Measurements from ENCODE around the gene SPATS2.
"Not testable (repeated sequence)": the region's sequence is repeated elsewhere in the genome, so short reads cannot be mapped to it uniquely, and the experiment has no call there.

The SPATS2 gene

DNA sequence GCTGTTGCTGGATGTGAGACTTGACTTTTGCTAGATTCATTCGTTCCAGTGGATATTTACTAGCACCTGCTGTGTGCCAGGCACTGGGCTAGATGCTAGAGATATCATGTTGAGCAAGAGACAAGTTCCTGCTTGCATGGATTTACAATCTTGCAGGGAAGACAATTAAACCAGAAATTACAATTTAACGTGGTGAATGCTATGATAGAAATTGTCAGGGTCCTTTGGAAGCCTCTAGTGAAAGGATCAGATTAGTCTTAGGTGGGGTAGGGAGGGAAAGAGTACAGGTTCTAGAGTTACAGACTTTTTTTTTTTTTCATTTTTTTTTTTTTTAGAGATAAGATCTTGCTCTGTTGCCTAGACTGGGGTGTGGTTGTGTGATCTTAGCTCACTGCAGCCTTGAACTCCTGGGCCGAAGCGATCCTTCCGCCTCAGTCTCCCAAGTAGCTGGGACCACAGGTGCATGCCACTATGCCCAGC, 36.7 kb downstream of the SPATS2 start:
- DNase-seq (ENCODE audit: low spot score): peak; percentile 6

- DNase-seq (ENCODE audit: low spot score): no peak
Measured at GRCh38 chr12:49404956-49405355, 37.7 kb downstream of the SPATS2 start.

- no peak for DNase-seq (ENCODE audit: low spot score)
Measured at GRCh38 chr12:49410818-49411217, 43.6 kb downstream of the SPATS2 start.

- no peak for DNase-seq (ENCODE audit: low spot score)
Measured at GRCh38 chr12:49413010-49413409, 45.7 kb downstream of the SPATS2 start.

DNA sequence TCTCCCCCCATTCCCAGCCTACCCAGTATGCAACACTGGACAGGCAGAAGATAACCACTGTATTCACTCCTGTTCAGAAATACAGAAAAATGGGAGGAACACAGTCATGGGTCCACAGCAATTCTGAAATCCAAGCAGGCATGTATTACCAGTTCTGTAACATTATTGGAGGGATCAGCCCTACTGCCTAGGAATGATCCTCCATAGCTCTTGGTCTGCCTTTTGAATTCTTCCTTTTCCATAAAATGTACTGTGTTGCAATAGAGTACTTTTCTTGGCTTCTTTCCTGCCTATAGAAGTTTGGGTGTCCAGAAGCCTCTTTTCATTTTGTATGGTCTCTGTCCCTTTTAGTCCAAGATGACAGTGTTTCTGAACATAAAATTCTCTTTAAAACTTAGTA, 46.5 kb downstream of the SPATS2 start:
- no peak for DNase-seq (ENCODE audit: low spot score)

- DNase-seq (ENCODE audit: low spot score): no peak
Measured at GRCh38 chr12:49414364-49414763, 47.1 kb downstream of the SPATS2 start.

GRCh38 chr12:49415521-49415970, 48.3 kb downstream of the SPATS2 start:
- DNase-seq (ENCODE audit: low spot score): no peak

DNA sequence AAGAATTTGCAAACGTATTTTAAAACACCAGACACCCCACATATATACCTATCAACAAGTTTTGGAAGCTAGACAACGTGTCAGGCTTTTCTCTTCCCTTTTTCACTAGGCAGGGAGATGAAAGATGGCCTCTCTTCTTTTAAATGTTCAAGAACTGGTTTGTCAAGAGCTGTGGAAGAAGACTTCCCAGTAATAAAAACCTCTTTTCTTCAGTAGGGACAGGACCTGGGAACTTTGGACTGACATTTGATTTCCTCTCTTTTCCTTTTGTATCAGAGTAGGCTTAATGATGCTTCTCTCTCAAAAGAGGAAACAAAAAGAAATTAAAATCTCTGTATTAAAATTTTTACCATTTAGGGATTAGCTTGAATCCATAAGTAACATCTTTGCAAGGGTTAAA, 49.6 kb downstream of the SPATS2 start:
- no peak for DNase-seq (ENCODE audit: low spot score)

GRCh38 chr12:49417558-49417957, 50.3 kb downstream of the SPATS2 start:
- DNase-seq (ENCODE audit: low spot score): no peak

DNA sequence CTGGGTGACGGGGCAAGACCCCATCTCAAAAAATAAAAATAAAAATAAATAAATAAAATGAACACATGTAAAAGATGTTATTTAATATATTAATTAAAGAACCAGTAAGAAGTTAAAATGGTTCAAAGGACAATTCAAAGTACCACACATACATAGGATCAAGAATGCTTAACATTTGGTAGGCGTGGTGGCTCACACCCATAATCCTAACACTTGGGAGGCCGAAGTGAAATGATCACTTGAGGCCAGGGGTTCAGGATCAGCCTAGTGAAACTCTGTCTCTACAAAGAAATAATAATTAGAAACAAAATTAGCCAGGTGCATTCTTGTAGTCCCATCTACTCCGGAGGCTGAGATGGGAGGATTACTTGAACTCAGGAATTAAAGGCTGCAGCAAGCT, 53.3 kb downstream of the SPATS2 start:
- DNase-seq (ENCODE audit: low spot score): no peak

DNA sequence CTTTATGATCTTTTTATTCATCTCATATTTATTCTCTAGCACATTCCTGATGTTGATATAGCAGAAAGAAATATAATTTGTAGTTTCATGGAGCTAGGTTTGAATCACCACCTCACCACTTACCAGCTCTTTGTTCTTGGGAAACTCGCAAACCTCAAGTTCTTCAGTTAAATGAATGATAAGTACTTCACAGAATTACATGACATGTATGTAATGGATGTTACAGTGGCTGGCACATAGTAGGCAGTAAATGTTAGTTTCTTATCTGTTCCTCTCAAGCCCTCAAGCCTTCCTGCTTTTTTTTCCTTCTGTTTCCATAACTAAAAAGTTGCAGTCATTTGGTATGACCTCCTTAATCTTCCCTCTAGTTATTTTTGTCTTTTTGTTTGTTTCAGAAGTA, 54.9 kb downstream of the SPATS2 start:
- no peak for DNase-seq (ENCODE audit: low spot score)

DNA sequence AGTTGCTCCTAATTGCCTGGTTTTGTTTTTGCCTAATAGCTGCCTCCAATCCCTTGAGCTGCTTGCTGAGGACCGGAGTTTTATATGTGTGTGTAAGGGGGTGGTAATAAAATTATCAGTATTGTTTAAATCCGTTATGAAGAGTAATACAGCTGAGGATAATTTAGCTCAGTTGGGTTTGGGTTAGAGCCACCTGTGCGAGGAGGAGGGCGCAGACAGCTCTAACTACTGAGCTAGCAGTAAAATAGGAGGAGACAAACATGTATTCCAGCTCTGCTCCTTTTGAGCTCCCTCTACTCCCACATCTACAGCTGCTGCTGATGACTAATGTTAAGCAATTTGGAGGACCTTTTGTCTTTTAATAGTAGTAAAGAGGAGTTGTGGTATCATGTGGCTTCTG, 61.5 kb downstream of the SPATS2 start:
- no peak for DNase-seq (ENCODE audit: low spot score)

- DNase-seq (ENCODE audit: low spot score): no peak
Measured at GRCh38 chr12:49432616-49433015, 65.4 kb downstream of the SPATS2 start.

DNA sequence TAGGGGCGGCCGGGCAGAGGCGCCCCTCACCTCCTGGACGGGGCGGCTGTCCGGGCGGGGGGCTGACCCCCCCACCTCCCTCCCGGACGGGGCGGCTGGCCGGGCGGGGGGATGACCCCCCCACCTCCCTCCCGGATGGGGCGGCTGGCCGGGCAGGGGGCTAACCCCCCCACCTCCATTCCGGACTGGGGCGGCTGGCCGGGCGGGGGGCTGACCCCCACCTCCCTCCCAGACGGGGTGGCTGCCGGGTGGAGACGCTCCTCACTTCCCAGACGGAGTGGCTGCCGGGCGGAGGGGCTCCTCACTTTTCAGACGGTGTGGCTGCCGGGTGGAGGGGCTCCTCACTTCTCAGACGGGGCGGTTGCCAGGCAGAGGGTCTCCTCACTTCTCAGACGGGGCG, 69.5 kb downstream of the SPATS2 start:
- not testable (repeated sequence) for DNase-seq (ENCODE audit: low spot score)

- DNase-seq (ENCODE audit: low spot score): no peak
Measured at GRCh38 chr12:49439042-49439441, 71.8 kb downstream of the SPATS2 start.

DNA sequence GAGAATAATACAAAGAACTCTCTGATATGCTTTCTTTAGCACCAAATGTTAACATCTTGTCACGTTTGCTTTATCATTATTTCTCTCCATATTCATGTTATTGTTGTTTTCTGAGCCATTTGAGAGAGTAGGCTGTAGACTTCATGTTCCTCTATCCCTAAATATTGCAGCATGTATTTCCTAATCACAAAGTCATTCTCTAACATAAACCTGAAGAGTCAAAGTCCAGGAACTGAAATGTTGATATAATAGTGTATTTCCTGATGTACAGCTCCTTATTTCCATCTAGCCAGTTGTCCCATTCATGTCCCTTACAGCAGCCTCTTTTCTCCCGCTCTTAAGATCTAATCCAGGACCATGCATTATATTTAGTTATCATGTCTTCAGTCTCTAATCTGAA, 72.8 kb downstream of the SPATS2 start:
- no peak for DNase-seq (ENCODE audit: low spot score)

- no peak for DNase-seq (ENCODE audit: low spot score)
Measured at GRCh38 chr12:49442915-49443314, 75.7 kb downstream of the SPATS2 start.

GRCh38 chr12:49446571-49446970, 79.3 kb downstream of the SPATS2 start:
- no peak for DNase-seq (ENCODE audit: low spot score)

DNA sequence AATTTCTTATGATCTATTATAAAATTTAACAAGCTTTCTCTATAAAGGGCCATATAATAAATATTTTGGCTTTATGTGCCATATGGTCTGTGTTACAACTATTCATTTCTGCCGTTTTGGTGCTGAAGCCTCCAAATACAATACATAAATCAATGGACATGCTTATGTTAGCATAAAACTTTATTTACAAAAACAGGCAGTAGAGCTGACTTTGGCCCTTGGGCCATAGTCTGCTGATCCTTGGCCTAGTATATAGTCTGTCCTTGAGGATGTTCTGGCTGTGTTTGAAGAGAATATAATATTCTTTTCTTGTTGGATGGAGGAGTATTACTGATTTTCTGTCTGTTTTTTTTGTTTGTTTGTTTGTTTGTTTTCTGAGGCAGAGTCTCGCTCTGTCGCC, 81.6 kb downstream of the SPATS2 start:
- DNase-seq (ENCODE audit: low spot score): no peak

- DNase-seq (ENCODE audit: low spot score): no peak
Measured at GRCh38 chr12:49451468-49452259, 84.4 kb downstream of the SPATS2 start.

DNA sequence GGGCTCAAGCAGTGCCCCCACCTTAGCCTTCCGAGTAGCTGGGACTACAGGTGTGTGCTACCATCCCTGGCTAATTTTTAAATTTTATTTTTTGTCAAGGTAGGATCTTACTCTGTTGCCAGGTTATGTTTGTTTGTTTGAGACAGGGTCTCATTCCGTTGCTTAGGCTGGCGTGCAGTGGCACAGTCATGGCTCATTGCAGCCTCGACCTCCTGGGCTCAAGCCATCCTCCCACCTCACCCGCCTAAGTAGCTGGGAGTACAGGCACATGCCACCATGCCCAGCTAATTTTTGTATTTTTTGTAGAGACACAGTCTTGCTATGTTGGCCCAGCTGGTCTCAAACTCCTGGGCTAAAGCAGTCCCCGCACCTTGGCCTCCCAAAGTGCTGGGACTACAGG, 88.2 kb downstream of the SPATS2 start:
- DNase-seq (ENCODE audit: low spot score): no peak

DNA sequence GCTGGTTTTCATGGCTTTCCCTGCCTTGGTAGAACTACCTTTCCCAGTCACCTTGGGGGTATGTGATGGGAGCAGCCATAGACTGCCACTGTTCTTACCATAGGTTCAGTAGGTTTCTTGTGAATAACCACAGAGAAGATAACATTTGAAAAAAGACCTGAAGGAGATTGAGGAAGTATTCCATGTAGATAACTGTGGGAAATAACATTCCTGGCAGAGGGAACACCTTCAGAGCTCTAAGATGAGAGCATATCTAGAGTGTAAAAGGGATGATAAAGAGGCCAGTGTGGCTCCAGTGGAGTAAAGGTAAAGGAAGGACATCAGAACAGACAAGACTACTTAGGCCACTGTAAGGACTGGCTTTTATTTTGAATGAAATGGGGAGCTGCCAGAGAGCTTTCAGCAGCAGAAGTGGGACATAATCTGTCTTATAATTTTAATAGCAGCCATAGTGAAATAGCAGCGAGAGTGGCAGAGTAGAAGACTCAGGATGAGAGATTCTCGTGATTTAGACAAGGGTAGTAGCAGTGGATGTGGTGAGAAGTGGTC, 88.9 kb downstream of the SPATS2 start:
- DNase-seq (ENCODE audit: low spot score): no peak

DNA sequence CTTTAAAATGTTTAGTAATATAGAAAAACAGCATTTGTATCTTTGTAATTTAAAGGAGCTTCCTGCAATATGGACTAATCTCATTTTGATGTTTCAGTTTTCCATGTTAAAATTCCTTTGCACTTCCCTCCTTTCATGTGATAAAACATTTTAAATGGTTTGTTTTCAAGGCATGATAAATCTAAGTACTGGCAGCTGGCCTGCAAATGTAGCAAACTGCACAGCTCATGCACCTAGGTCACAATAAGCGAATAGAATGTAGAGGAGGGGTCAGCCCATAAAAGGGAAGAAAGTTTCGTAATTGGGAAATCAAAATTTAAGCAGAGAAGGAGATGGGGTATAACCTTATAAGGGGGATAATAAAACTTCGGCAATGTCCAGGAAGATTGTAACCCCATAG, 91.6 kb downstream of the SPATS2 start:
- DNase-seq (ENCODE audit: low spot score): no peak

Measured in SK-N-DZ (cell line).